H1 (cell line): Measurements from ENCODE around the gene MBTPS2. TPM values are rescaled to one million over a fixed set of nuclear protein-coding genes. Genes with fewer than 3 reads are reported as not detected.

Experiments used
- CTCF ChIA-PET: fragments of 300-600 bp; sonication (Branson Sonifier 250); formaldehyde crosslinking; loops from one replicate; lab custom pipeline; 2021; ENCODE audit not compliant: partially characterized antibody; lab: Charles Lee
- POLR2A ChIA-PET: fragments of 300-600 bp; sonication (Branson Sonifier 250); formaldehyde crosslinking; loops from one replicate; lab custom pipeline; 2021; ENCODE audit warnings: inconsistent platforms; ENCODE audit not compliant: partially characterized antibody; lab: Charles Lee
- DNase-seq, 2 experiments: peaks; one replicate each; pipeline versions ENCODE4 v3.0.0 to v3.0.0-alpha.2; 2010 to 2022; ENCODE audit warnings: low spot score in 2 of 2, low read depth in 1 of 2, mixed read lengths in 1 of 2
- FAIRE-seq: peaks from 2 replicates; lab custom pipeline; 2011; peaks lifted over from hg19 to GRCh38; lab: Jason Lieb, UNC
- H2AFZ ChIP-seq: 2 replicates; pipeline ENCODE4 v1.8.1; 2012; ENCODE audit warnings: low read length, inconsistent platforms
- H2AK5ac ChIP-seq: 2 replicates; pipeline ENCODE4 v1.6.1; 2013; ENCODE audit warnings: low read depth, low read length
- H2BK120ac ChIP-seq: replicated peaks from 2 replicates; pipeline ENCODE3; 2013; ENCODE audit warnings: low read depth, low read length, inconsistent platforms
- H2BK12ac ChIP-seq: 2 replicates; pipeline ENCODE4 v1.6.1; 2013; ENCODE audit warnings: low read depth, low read length
- H2BK15ac ChIP-seq: 2 replicates; pipeline ENCODE4 v1.6.1; 2013; ENCODE audit warnings: low read length
- H2BK20ac ChIP-seq: 2 replicates; pipeline ENCODE4 v1.6.1; 2013; ENCODE audit warnings: low read length
- H2BK5ac ChIP-seq: 2 replicates; pipeline ENCODE4 v1.6.1; 2013; ENCODE audit warnings: low read depth, low read length
- H3K14ac ChIP-seq: 2 replicates; pipeline ENCODE4 v1.6.1; 2013; ENCODE audit warnings: inconsistent platforms; ENCODE audit not compliant: insufficient read length
- H3K18ac ChIP-seq: 2 replicates; pipeline ENCODE4 v1.6.1; 2013; ENCODE audit warnings: low read length; ENCODE audit errors: extremely low read depth
- H3K23ac ChIP-seq: 2 replicates; pipeline ENCODE4 v1.6.1; 2013; ENCODE audit warnings: inconsistent platforms; ENCODE audit not compliant: insufficient read length
- H3K23me2 ChIP-seq: 2 replicates; pipeline ENCODE4 v1.6.1; 2013; ENCODE audit warnings: low read depth, low read length
- H3K27ac ChIP-seq: 2 replicates; pipeline ENCODE4 v1.6.1; 2011; ENCODE audit warnings: low read depth, low read length, inconsistent platforms
- H3K27me3 ChIP-seq, 4 experiments: replicated peaks in 1 of 4; 1 replicate in 1 of 4; 2 replicates in 3 of 4; pipeline versions ENCODE4 v1.6.1 to v1.8.1; 2011 to 2013; ENCODE audit warnings: low read length in 3 of 4, mild to moderate bottlenecking in 3 of 4, inconsistent platforms in 2 of 4, mixed read lengths in 2 of 4, moderate library complexity in 1 of 4; ENCODE audit not compliant: control insufficient read depth in 3 of 4, insufficient read depth in 3 of 4; ENCODE audit errors: extremely low read depth in 1 of 4
- H3K36me3 ChIP-seq, 4 experiments: 2 replicates each; pipeline versions ENCODE4 v1.6.1 to v1.8.1; 2011 to 2013; ENCODE audit warnings: mild to moderate bottlenecking in 4 of 4, low read length in 3 of 4, moderate library complexity in 2 of 4, control low read depth in 1 of 4, inconsistent platforms in 1 of 4; ENCODE audit not compliant: insufficient read depth in 4 of 4, control insufficient read depth in 2 of 4
- H3K4ac ChIP-seq: replicated peaks from 2 replicates; pipeline ENCODE3; 2013; ENCODE audit warnings: low read length, low read depth, mixed read lengths, inconsistent platforms; ENCODE audit not compliant: insufficient read length
- H3K4me1 ChIP-seq, 4 experiments: replicated peaks in 1 of 4; 1 replicate in 1 of 4; 2 replicates in 3 of 4; pipeline versions ENCODE4 v1.6.1 to v1.8.1; 2011 to 2013; ENCODE audit warnings: low read length in 3 of 4, inconsistent platforms in 2 of 4, mixed read lengths in 1 of 4; ENCODE audit not compliant: insufficient read depth in 4 of 4, control insufficient read depth in 3 of 4
- H3K4me2 ChIP-seq, 2 experiments: 2 replicates each; pipeline versions ENCODE4 v1.6.1 to v1.8.1; 2011 to 2013; ENCODE audit warnings: low read depth in 2 of 2, low read length in 2 of 2, control low read depth in 1 of 2, inconsistent platforms in 1 of 2, mild to moderate bottlenecking in 1 of 2; ENCODE audit not compliant: insufficient read depth in 1 of 2
- H3K4me3 ChIP-seq, 4 experiments: fragments of 200-600, 300-600 bp in 1 of 4; sonication (generic), shearing (Covaris generic), sonication (Bioruptor Twin) in 1 of 4; 2 replicates each; pipeline versions ENCODE4 v1.5.1 to v1.8.1; 2011 to 2016; ENCODE audit warnings: low read length in 4 of 4, low read depth in 3 of 4, control low read depth in 2 of 4, inconsistent platforms in 2 of 4, mild to moderate bottlenecking in 2 of 4, mixed read lengths in 1 of 4, moderate library complexity in 1 of 4; ENCODE audit not compliant: insufficient read depth in 2 of 4; ENCODE audit errors: extremely low read depth in 1 of 4
- H3K56ac ChIP-seq: replicated peaks from 2 replicates; pipeline ENCODE3; 2013; ENCODE audit warnings: low read depth, mild to moderate bottlenecking, mixed read lengths, low read length, inconsistent platforms; ENCODE audit not compliant: insufficient read length
- H3K79me1 ChIP-seq: 2 replicates; pipeline ENCODE4 v1.6.1; 2013; ENCODE audit warnings: low read depth, low read length, control low read depth
- H3K79me2 ChIP-seq, 2 experiments: 2 replicates each; pipeline versions ENCODE4 v1.6.1 to v1.8.1; 2012 to 2013; ENCODE audit warnings: low read length in 2 of 2, mild to moderate bottlenecking in 2 of 2, inconsistent platforms in 1 of 2; ENCODE audit not compliant: insufficient read depth in 2 of 2, control insufficient read depth in 1 of 2
- H3K9ac ChIP-seq, 4 experiments: replicated peaks in 1 of 4; 1 replicate in 1 of 4; 2 replicates in 3 of 4; pipeline versions ENCODE4 v1.6.1 to v1.8.1; 2011 to 2013; ENCODE audit warnings: low read depth in 3 of 4, low read length in 3 of 4, control low read depth in 2 of 4, mild to moderate bottlenecking in 2 of 4, moderate library complexity in 2 of 4, inconsistent platforms in 1 of 4; ENCODE audit errors: extremely low read depth in 1 of 4
- H3K9me3 ChIP-seq, 2 experiments: 2 replicates each; pipeline versions ENCODE4 v1.6.1 to v1.8.1; 2012 to 2013; ENCODE audit warnings: mild to moderate bottlenecking in 2 of 2, moderate library complexity in 2 of 2, control low read depth in 1 of 2, inconsistent platforms in 1 of 2, low read depth in 1 of 2, low read length in 1 of 2, mixed read lengths in 1 of 2; ENCODE audit not compliant: insufficient read depth in 2 of 2
- H4K20me1 ChIP-seq, 2 experiments: replicated peaks in 1 of 2; 2 replicates each; pipeline versions ENCODE3 to v1.8.1; 2011 to 2013; ENCODE audit warnings: inconsistent platforms in 2 of 2, low read length in 2 of 2, mild to moderate bottlenecking in 1 of 2; ENCODE audit not compliant: insufficient read depth in 2 of 2, control insufficient read depth in 1 of 2
- H4K5ac ChIP-seq: 2 replicates; pipeline ENCODE4 v1.6.1; 2013; ENCODE audit warnings: low read length, low read depth, mixed read lengths, inconsistent platforms; ENCODE audit not compliant: insufficient read length
- H4K8ac ChIP-seq: 2 replicates; pipeline ENCODE4 v1.8.0; 2013; ENCODE audit warnings: mild to moderate bottlenecking, moderate library complexity, low read length, inconsistent platforms; ENCODE audit not compliant: insufficient read depth; ENCODE audit errors: extremely low read depth
- H4K91ac ChIP-seq: replicated peaks from 2 replicates; pipeline ENCODE3; 2013; ENCODE audit warnings: low read length, mixed read lengths, inconsistent platforms; ENCODE audit not compliant: insufficient read length
- CBX8 ChIP-seq: fragments of 300-800, 300-1000 bp; sonication (generic); IDR thresholded peaks from 2 replicates; pipeline ENCODE4 v1.7.1; 2016; ENCODE audit warnings: low read depth, low read length, borderline replicate concordance
- CEBPB ChIP-seq: IDR thresholded peaks from 2 replicates; pipeline ENCODE4 v1.6.1; 2012; ENCODE audit warnings: low read depth, low read length
- CHD1 ChIP-seq: IDR thresholded peaks from 2 replicates; pipeline ENCODE4 v1.6.1; 2012; ENCODE audit warnings: low read depth, low read length, improper control_type of control experiment
- GTF2F1 ChIP-seq: IDR thresholded peaks from 2 replicates; pipeline ENCODE4 v1.6.1; 2012; ENCODE audit warnings: low read depth, low read length, improper control_type of control experiment, borderline replicate concordance
- POLR2A ChIP-seq, 2 experiments: IDR thresholded peaks; 1 replicate in 1 of 2; 2 replicates in 1 of 2; pipeline ENCODE4 v1.6.1; 2011; ENCODE audit warnings: low read depth in 2 of 2, low read length in 2 of 2, mild to moderate bottlenecking in 2 of 2; ENCODE audit errors: control extremely low read depth in 1 of 2
- TEAD4 ChIP-seq: IDR thresholded peaks from 2 replicates; pipeline ENCODE4 v1.6.1; 2012; ENCODE audit warnings: low read depth, low read length, inconsistent platforms, mixed read lengths
- WGBS, 2 experiments: shearing (Covaris generic) in 1 of 2; methylation state at CpG; one replicate each; pipeline versions ENCODE4 v1.1.6 to v1.1.7; 2013 to 2015; ENCODE audit warnings: low lambda C conversion rate in 2 of 2, mixed read lengths in 2 of 2, inconsistent platforms in 1 of 2, low coverage in 1 of 2, missing lambda C conversion rate in 1 of 2; ENCODE audit not compliant: insufficient replicate concordance in 2 of 2, insufficient coverage in 1 of 2, insufficient read length in 1 of 2; ENCODE audit errors: extremely low coverage in 1 of 2, missing lambda C conversion rate in 1 of 2; 5-methylcytosine and 5-hydroxymethylcytosine counted together
- polyA plus RNA-seq, 7 experiments: library from polyadenylated mRNA; depleted of rRNA in 3 of 7; stranded (reverse) in 5 of 7; unstranded in 2 of 7; fragments of >200 nt in 5 of 7; fragments of 200-250 nt in 2 of 7; gene quantifications; 1 replicate in 5 of 7; 2 replicates in 1 of 7; 4 replicates in 1 of 7; pipeline versions ENCODE4 v1.2.1 to v1.2.3, GENCODE V29; 2011 to 2013; ENCODE audit warnings: missing spikeins in 2 of 7, mixed read lengths in 2 of 7
- total RNA-seq: library from RNA; stranded (reverse); fragmentation: NEBNext Ultra II Directional; extraction: Animal tissue kit (Norgen Biotek cat#: 25700); gene quantifications from 2 replicates; pipeline ENCODE4 v1.2.1, GENCODE V29; 2021

Gene MBTPS2
- total and polyA plus RNA-seq, 2 of the 8 experiments (the other 6 are each of a cell fraction or from before 2014, with no cell fraction given): 4.3 to 7.4 TPM

- FAIRE-seq (no peak), DNase-seq (no peak)
- Histone ChIP-seq H4K5ac (no peak overlapping the region), H2AFZ (no peak overlapping the region), H3K18ac (no peak overlapping the region), H2BK120ac (no peak overlapping the region), H3K79me1 (no peaks in the 10 kb centered on the region), H3K4me2 (no peak overlapping the region), H3K14ac (no peak overlapping the region), H3K9me3 (no peaks in the 10 kb centered on the region), H3K23me2 (no peaks in the 10 kb centered on the region), H4K91ac (no peak overlapping the region), H3K27me3 (no peaks in the 10 kb centered on the region), H3K9ac (no peak overlapping the region), H2BK12ac (no peak overlapping the region), H2AK5ac (no peak overlapping the region), H2BK5ac (no peak overlapping the region), H3K36me3 (no peaks in the 10 kb centered on the region), H3K23ac (no peak overlapping the region), H3K27ac (no peak overlapping the region), H3K4ac (no peak overlapping the region), H4K20me1 (no peaks in the 10 kb centered on the region), H4K8ac (no peak overlapping the region), H2BK15ac (no peak overlapping the region), H3K56ac (no peak overlapping the region), H3K4me1 (no peaks in the 10 kb centered on the region), H3K4me3 (no peak overlapping the region), H3K79me2 (no peaks in the 10 kb centered on the region), H2BK20ac (no peak overlapping the region)
- TF ChIP-seq CBX8 (no peak), TEAD4 (no peak), CHD1 (no peak), GTF2F1 (no peak), CEBPB (no peak), POLR2A (IDR thresholded peaks at IDR 0.05; ENCODE audit: control extremely low read depth in 1 of 2, low read depth in 2 of 2, low read length in 2 of 2) (no peak)
- CTCF ChIA-PET: no interaction called here
- WGBS, 2 experiments: 92% methylated on average over 1 of the region's 1 CpG; no CpG with 5 or more reads in 1 of the 2 experiments
- POLR2A ChIA-PET: no interaction called here
Measured at GRCh38 chrX:21875013-21875412, 35.6 kb downstream of the MBTPS2 start.
